ENCODE data around the gene KRT74.

KRT74 gene

DNA sequence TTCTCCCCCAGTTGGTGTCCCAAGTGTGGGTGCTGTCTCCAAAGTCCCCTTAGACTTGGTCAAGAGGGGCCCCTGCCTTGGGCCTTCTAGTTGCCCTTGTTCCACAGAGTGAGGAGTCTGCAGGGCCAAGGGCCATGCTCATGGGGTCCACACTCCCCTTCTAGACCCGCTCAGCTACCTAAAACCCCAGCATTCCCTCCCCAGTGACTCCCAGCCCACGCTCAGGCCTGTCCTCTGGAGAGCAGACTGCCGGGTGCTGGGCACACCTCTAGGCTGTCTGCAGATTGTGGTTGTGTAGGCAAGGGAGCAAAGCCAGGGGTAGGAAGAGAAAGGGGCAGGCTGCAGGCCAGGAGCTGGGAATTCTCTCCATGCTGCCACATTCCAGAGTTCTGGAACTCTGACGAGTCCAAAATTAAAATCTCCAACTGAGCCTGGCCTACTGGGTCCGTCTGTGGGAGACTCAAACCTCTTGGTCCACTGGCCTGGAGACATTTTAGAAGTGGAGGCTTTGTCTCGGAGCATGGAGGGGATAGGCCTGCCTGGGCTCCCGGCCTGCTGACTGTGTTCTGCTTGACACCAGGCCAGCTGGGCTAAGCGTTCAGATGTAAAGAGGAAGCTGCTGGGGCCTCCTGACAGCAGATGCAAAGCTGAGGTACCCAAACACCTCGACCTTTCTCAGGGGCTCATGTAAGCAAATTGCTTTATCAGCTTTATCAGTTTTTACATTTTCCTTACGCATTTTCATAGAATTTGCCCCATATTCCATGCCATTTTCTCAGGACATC is 39.8 kb downstream of the KRT74 start:
- no peak overlapping the region for H3K4me3 ChIP-seq (ENCODE audit: insufficient read depth, low read depth, low read length, poor library complexity, severe bottlenecking)
- H3K9me3 ChIP-seq (ENCODE audit: control insufficient read depth, low read length), result no peaks in the 10 kb centered on the region
- H3K27ac ChIP-seq (ENCODE audit: insufficient read depth, low read length, poor library complexity, severe bottlenecking), result no peak overlapping the region
- H3K27me3 ChIP-seq (replicated peaks; ENCODE audit: control insufficient read depth, insufficient read depth, low read length, poor library complexity, severe bottlenecking), result no peaks in the 10 kb centered on the region
- H3K4me1 ChIP-seq (ENCODE audit: control insufficient read depth, insufficient read depth, low read length, poor library complexity, severe bottlenecking), result no peaks in the 10 kb centered on the region
- no peak for DNase-seq
- H3K36me3 ChIP-seq (ENCODE audit: control insufficient read depth, insufficient read depth, low read length), result no peaks in the 10 kb centered on the region

DNA sequence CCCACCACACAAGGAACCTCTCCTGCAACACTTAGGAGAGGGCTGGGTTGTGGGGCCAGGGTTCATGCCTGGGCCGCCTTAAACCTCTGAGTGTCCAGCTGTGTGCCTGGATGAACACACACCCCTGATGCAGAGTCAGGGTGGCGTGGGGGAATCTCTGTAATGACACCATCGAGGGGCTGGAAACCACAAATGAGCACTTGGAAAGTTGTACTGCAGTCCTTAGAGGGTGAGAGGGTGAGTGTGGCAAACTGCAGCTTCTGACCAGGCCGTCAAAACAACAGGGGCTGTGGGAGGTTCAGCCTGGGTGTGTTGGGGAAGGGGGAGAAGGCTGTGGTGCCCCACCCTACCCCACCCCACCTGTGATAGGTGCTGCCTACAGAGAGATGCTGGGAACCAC is 41.0 kb downstream of the KRT74 start:
- Histone ChIP-seq H3K9me3 (ENCODE audit: control insufficient read depth, low read length) (no peaks in the 10 kb centered on the region), H3K27me3 (replicated peaks; ENCODE audit: control insufficient read depth, insufficient read depth, low read length, poor library complexity, severe bottlenecking) (no peaks in the 10 kb centered on the region), H3K4me1 (ENCODE audit: control insufficient read depth, insufficient read depth, low read length, poor library complexity, severe bottlenecking) (no peaks in the 10 kb centered on the region), H3K36me3 (ENCODE audit: control insufficient read depth, insufficient read depth, low read length) (no peaks in the 10 kb centered on the region), H3K27ac (ENCODE audit: insufficient read depth, low read length, poor library complexity, severe bottlenecking) (no peak overlapping the region), H3K4me3 (ENCODE audit: insufficient read depth, low read depth, low read length, poor library complexity, severe bottlenecking) (no peak overlapping the region)
- DNase-seq, result no peak

DNA sequence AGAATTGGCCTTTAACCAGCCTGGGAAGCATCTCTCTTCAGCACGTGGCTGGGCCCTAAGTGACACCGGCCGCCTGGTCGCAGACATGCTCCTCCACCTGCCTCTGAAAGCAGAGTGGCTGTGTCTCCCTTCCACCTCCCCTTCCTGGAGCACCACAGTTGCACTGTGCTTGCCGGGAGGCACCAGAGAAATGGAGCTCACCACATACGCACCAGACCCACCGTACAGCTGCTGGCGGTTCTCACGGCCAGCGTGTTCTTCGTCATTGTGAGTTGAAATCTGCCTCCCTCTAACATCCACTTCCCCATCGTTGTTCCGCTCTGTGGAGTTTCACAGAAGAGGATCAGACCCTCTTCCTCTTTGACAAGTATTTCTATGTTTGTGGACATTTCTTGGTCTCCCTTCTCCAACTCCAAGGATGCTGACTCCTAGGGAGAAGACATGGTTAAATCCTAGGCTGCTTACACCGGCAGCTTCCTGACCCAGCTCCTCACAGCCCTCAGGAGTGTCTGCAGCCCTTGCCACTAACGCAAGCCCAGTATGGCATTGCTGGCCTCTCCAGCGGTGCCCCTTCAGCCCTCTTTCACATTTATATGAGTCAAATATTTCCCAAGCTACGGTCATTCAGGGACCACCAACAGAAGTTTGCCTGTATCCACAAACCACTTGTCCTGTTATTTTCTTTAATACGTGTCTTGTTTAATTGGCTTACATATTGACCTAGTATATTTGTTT is 41.9 kb downstream of the KRT74 start:
- Histone ChIP-seq H3K27ac (ENCODE audit: insufficient read depth, low read length, poor library complexity, severe bottlenecking) (no peak overlapping the region), H3K4me3 (ENCODE audit: insufficient read depth, low read depth, low read length, poor library complexity, severe bottlenecking) (no peak overlapping the region), H3K36me3 (ENCODE audit: control insufficient read depth, insufficient read depth, low read length) (no peaks in the 10 kb centered on the region), H3K9me3 (ENCODE audit: control insufficient read depth, low read length) (no peaks in the 10 kb centered on the region), H3K4me1 (ENCODE audit: control insufficient read depth, insufficient read depth, low read length, poor library complexity, severe bottlenecking) (no peaks in the 10 kb centered on the region), H3K27me3 (replicated peaks; ENCODE audit: control insufficient read depth, insufficient read depth, low read length, poor library complexity, severe bottlenecking) (no peaks in the 10 kb centered on the region)
- DNase-seq, result no peak

DNA sequence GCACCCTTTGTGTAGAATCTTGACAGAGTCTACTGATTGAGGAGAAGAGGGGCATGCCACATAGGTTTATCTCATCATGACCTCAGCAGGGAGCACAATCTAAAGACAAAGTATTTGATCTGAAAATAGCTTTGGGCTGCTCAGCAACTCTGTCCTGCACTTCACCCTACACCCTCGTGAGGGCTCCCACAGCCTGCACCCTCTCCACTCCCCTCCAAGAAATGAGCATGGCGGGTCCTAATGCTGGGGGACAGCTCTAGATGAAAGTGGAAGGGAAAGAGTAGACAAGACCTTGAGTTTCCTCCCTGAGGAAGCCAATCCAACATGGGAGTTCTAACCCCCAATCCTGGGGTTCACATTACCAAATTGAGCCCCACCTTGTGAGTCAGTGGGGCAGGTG is 42.7 kb downstream of the KRT74 start:
- no peaks in the 10 kb centered on the region for H3K27me3 ChIP-seq (replicated peaks; ENCODE audit: control insufficient read depth, insufficient read depth, low read length, poor library complexity, severe bottlenecking)
- H3K4me1 ChIP-seq (ENCODE audit: control insufficient read depth, insufficient read depth, low read length, poor library complexity, severe bottlenecking), result no peaks in the 10 kb centered on the region
- no peak overlapping the region for H3K4me3 ChIP-seq (ENCODE audit: insufficient read depth, low read depth, low read length, poor library complexity, severe bottlenecking)
- no peaks in the 10 kb centered on the region for H3K9me3 ChIP-seq (ENCODE audit: control insufficient read depth, low read length)
- DNase-seq, result no peak
- H3K36me3 ChIP-seq (ENCODE audit: control insufficient read depth, insufficient read depth, low read length), result no peaks in the 10 kb centered on the region
- H3K27ac ChIP-seq (ENCODE audit: insufficient read depth, low read length, poor library complexity, severe bottlenecking), result no peak overlapping the region

GRCh38 chr12:52530366-52530765 is 43.3 kb downstream of the KRT74 start:
- Histone ChIP-seq H3K9me3 (ENCODE audit: control insufficient read depth, low read length) (no peaks in the 10 kb centered on the region), H3K4me3 (ENCODE audit: insufficient read depth, low read depth, low read length, poor library complexity, severe bottlenecking) (no peak overlapping the region), H3K27me3 (replicated peaks; ENCODE audit: control insufficient read depth, insufficient read depth, low read length, poor library complexity, severe bottlenecking) (no peaks in the 10 kb centered on the region), H3K27ac (ENCODE audit: insufficient read depth, low read length, poor library complexity, severe bottlenecking) (no peak overlapping the region), H3K4me1 (ENCODE audit: control insufficient read depth, insufficient read depth, low read length, poor library complexity, severe bottlenecking) (no peaks in the 10 kb centered on the region), H3K36me3 (ENCODE audit: control insufficient read depth, insufficient read depth, low read length) (no peaks in the 10 kb centered on the region)
- no peak for DNase-seq

DNA sequence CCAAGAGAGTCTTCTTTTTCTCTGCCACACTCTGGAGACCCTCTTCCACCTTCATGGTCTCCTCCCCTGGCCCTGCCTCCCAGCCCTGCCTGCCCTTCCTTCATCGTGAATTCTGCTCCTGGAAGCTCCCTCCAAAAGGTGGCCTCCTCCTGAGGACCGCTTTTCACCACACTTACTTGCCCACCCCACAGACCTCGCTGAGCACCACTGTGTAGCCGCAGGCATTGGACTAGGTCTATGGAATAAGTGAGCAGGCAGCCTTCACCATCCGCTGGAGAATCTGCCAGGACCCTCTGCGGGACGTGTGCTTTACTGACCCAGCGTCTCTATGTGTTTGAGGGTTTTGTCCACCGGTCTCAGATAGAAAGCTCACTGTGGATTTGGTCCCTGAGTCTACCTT is 43.8 kb downstream of the KRT74 start:
- Histone ChIP-seq H3K9me3 (ENCODE audit: control insufficient read depth, low read length) (no peaks in the 10 kb centered on the region), H3K36me3 (ENCODE audit: control insufficient read depth, insufficient read depth, low read length) (no peaks in the 10 kb centered on the region), H3K27ac (ENCODE audit: insufficient read depth, low read length, poor library complexity, severe bottlenecking) (no peak overlapping the region), H3K4me1 (ENCODE audit: control insufficient read depth, insufficient read depth, low read length, poor library complexity, severe bottlenecking) (no peaks in the 10 kb centered on the region), H3K27me3 (replicated peaks; ENCODE audit: control insufficient read depth, insufficient read depth, low read length, poor library complexity, severe bottlenecking) (no peaks in the 10 kb centered on the region), H3K4me3 (ENCODE audit: insufficient read depth, low read depth, low read length, poor library complexity, severe bottlenecking) (no peak overlapping the region)
- no peak for DNase-seq

- no peak for DNase-seq
- H3K36me3 ChIP-seq (ENCODE audit: control insufficient read depth, insufficient read depth, low read length), result no peaks in the 10 kb centered on the region
- no peaks in the 10 kb centered on the region for H3K27me3 ChIP-seq (replicated peaks; ENCODE audit: control insufficient read depth, insufficient read depth, low read length, poor library complexity, severe bottlenecking)
- no peaks in the 10 kb centered on the region for H3K9me3 ChIP-seq (ENCODE audit: control insufficient read depth, low read length)
- no peak overlapping the region for H3K27ac ChIP-seq (ENCODE audit: insufficient read depth, low read length, poor library complexity, severe bottlenecking)
- H3K4me1 ChIP-seq (ENCODE audit: control insufficient read depth, insufficient read depth, low read length, poor library complexity, severe bottlenecking), result no peaks in the 10 kb centered on the region
- no peak overlapping the region for H3K4me3 ChIP-seq (ENCODE audit: insufficient read depth, low read depth, low read length, poor library complexity, severe bottlenecking)
Observed at GRCh38 chr12:52529417-52529816, 44.2 kb downstream of the KRT74 start.

DNA sequence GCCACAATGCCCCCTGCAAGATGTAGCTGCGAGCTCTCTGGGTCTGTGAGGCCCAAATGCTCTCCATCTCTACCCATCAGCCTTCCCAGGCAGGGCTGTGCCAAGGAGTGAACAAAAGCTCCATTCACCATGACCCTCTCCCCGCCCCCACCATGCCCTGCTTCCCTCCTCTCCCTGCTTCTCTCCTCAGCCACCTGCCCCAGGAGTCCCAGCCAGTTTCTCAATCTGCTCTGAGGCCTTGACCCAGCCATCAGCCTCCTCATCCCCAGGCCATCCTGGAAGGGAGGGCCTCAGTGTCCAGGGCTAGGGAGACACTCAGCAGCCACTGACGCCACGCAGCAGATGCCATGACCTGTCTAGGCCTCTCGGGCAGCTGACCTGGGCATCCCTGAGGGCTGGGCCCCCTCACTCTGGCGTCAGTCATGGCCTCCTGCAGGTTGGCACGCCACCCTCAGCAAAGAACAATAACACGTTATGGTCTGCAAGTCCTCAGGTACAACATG is 45.0 kb downstream of the KRT74 start:
- no peak overlapping the region for H3K4me3 ChIP-seq (ENCODE audit: insufficient read depth, low read depth, low read length, poor library complexity, severe bottlenecking)
- H3K4me1 ChIP-seq (ENCODE audit: control insufficient read depth, insufficient read depth, low read length, poor library complexity, severe bottlenecking), result no peaks in the 10 kb centered on the region
- no peaks in the 10 kb centered on the region for H3K27me3 ChIP-seq (replicated peaks; ENCODE audit: control insufficient read depth, insufficient read depth, low read length, poor library complexity, severe bottlenecking)
- H3K36me3 ChIP-seq (ENCODE audit: control insufficient read depth, insufficient read depth, low read length), result no peaks in the 10 kb centered on the region
- H3K9me3 ChIP-seq (ENCODE audit: control insufficient read depth, low read length), result no peaks in the 10 kb centered on the region
- H3K27ac ChIP-seq (ENCODE audit: insufficient read depth, low read length, poor library complexity, severe bottlenecking), result no peak overlapping the region
- no peak for DNase-seq

DNA sequence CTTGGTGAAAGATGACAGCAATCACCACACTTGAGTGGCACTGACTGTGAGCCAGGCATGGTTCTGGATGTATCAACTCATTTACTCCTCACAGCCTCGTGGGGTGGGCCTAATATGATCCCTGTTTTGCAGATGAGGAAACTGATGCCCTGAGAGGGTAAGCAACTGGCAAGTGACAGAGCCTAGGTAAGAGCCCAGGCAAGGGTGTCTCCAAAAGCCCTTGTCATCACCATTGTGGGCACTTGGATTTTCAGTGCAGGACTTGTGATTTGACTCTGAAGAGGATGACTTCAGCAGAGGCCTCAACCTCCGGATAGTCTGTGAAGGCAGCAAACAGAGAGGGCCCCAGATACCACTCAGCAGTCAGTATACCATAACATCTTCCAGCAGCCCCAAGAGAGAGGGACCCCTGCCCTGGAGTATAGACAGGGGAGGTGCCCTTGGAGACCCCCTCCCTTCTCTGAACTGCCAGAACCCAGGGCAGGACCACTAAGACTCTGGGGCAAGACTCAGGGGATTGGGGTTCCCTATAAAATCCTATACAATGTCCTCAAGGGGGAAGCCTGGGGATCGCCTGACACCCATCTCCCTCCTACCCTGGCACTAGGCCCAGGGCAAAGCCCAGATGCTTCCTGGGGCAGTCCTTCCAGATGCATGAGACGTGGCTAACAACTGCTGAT is 46.4 kb downstream of the KRT74 start:
- Histone ChIP-seq H3K9me3 (ENCODE audit: control insufficient read depth, low read length) (no peaks in the 10 kb centered on the region), H3K27me3 (replicated peaks; ENCODE audit: control insufficient read depth, insufficient read depth, low read length, poor library complexity, severe bottlenecking) (no peaks in the 10 kb centered on the region), H3K4me3 (ENCODE audit: insufficient read depth, low read depth, low read length, poor library complexity, severe bottlenecking) (no peak overlapping the region), H3K27ac (ENCODE audit: insufficient read depth, low read length, poor library complexity, severe bottlenecking) (no peak overlapping the region), H3K4me1 (ENCODE audit: control insufficient read depth, insufficient read depth, low read length, poor library complexity, severe bottlenecking) (no peaks in the 10 kb centered on the region), H3K36me3 (ENCODE audit: control insufficient read depth, insufficient read depth, low read length) (no peaks in the 10 kb centered on the region)
- DNase-seq, result no peak

- Histone ChIP-seq H3K36me3 (ENCODE audit: control insufficient read depth, insufficient read depth, low read length) (no peaks in the 10 kb centered on the region), H3K27me3 (replicated peaks; ENCODE audit: control insufficient read depth, insufficient read depth, low read length, poor library complexity, severe bottlenecking) (no peaks in the 10 kb centered on the region), H3K4me3 (ENCODE audit: insufficient read depth, low read depth, low read length, poor library complexity, severe bottlenecking) (no peak overlapping the region), H3K4me1 (ENCODE audit: control insufficient read depth, insufficient read depth, low read length, poor library complexity, severe bottlenecking) (no peaks in the 10 kb centered on the region), H3K27ac (ENCODE audit: insufficient read depth, low read length, poor library complexity, severe bottlenecking) (no peak overlapping the region), H3K9me3 (ENCODE audit: control insufficient read depth, low read length) (no peaks in the 10 kb centered on the region)
- DNase-seq, result no peak
Observed at GRCh38 chr12:52526511-52526951, 47.1 kb downstream of the KRT74 start.

Data from effector memory CD4-positive, alpha-beta T cell (primary cell).